Measurements from ENCODE around the gene MDM4. TPM values are rescaled to one million over a fixed set of nuclear protein-coding genes. Genes with fewer than 3 reads are reported as not detected.

MDM4 gene
- total RNA-seq, 2 donors from 2014 or later, result 65.5 to 161 TPM

GRCh38 chr1:204602111-204602579 is 85.9 kb downstream of the MDM4 start:
- Histone ChIP-seq H3K9me3 (ENCODE audit: control insufficient read depth, low read length) (no peaks in the 10 kb centered on the region), H3K27ac (ENCODE audit: low read depth, low read length) (peak overlapping the region; percentile 64), H3K36me3 (ENCODE audit: control insufficient read depth, insufficient read depth, low read length) (no peaks in the 10 kb centered on the region), H3K4me3 (ENCODE audit: low read length) (no peak overlapping the region), H3K27me3 (ENCODE audit: control insufficient read depth, insufficient read depth, low read length, poor library complexity, severe bottlenecking) (no peaks in the 10 kb centered on the region), H3K9ac (ENCODE audit: extremely low read depth, low read length, poor library complexity, severe bottlenecking) (no peak overlapping the region), H3K4me1 (ENCODE audit: control insufficient read depth, insufficient read depth, low read length) (no peaks in the 10 kb centered on the region)
- 50 to 58% methylated on average over 4 to 6 of the region's 6 CpGs for WGBS, 2 experiments (ENCODE audit: insufficient coverage in 1 of 2, insufficient read length in 1 of 2)
- Mint-ChIP-seq H3K4me3 (no peak overlapping the region), H3K27me3 (ENCODE audit: insufficient read depth) (no peaks in the 10 kb centered on the region), H3K27ac (no peak overlapping the region), H3K36me3 (ENCODE audit: low read depth) (no peaks in the 10 kb centered on the region), H3K4me1 (no peaks in the 10 kb centered on the region), H3K9me3 (no peaks in the 10 kb centered on the region)
- TF ChIP-seq CTCF (conservative IDR thresholded peaks at IDR 0.05), result no peak
- no peak for DNase-seq

GRCh38 chr1:204602871-204603542 is 86.8 kb downstream of the MDM4 start:
- H3K27me3 Mint-ChIP-seq (ENCODE audit: insufficient read depth), result no peaks in the 10 kb centered on the region
- H3K4me3 Mint-ChIP-seq, result no peak overlapping the region
- no peaks in the 10 kb centered on the region for H3K9me3 ChIP-seq (ENCODE audit: control insufficient read depth, low read length)
- no peaks in the 10 kb centered on the region for H3K36me3 Mint-ChIP-seq (ENCODE audit: low read depth)
- H3K27me3 ChIP-seq (ENCODE audit: control insufficient read depth, insufficient read depth, low read length, poor library complexity, severe bottlenecking), result no peaks in the 10 kb centered on the region
- no peaks in the 10 kb centered on the region for H3K4me1 ChIP-seq (ENCODE audit: control insufficient read depth, insufficient read depth, low read length)
- H3K27ac Mint-ChIP-seq, result no peak overlapping the region
- WGBS, 2 experiments (ENCODE audit: insufficient coverage in 1 of 2, insufficient read length in 1 of 2), result 86 to 97% methylated on average over 4 to 6 of the region's 6 CpGs
- H3K9ac ChIP-seq (ENCODE audit: extremely low read depth, low read length, poor library complexity, severe bottlenecking), result no peak overlapping the region
- no peak for DNase-seq
- H3K36me3 ChIP-seq (ENCODE audit: control insufficient read depth, insufficient read depth, low read length), result no peaks in the 10 kb centered on the region
- TF ChIP-seq CTCF (conservative IDR thresholded peaks at IDR 0.05), result no peak
- H3K9me3 Mint-ChIP-seq, result no peaks in the 10 kb centered on the region
- H3K27ac ChIP-seq (ENCODE audit: low read depth, low read length), result no peak overlapping the region
- H3K4me3 ChIP-seq (ENCODE audit: low read length), result no peak overlapping the region
- no peaks in the 10 kb centered on the region for H3K4me1 Mint-ChIP-seq

GRCh38 chr1:204605791-204606190 is 89.6 kb downstream of the MDM4 start:
- H3K9me3 Mint-ChIP-seq, result no peaks in the 10 kb centered on the region
- Histone ChIP-seq H3K27ac (ENCODE audit: low read depth, low read length) (no peak overlapping the region), H3K4me1 (ENCODE audit: control insufficient read depth, insufficient read depth, low read length) (no peaks in the 10 kb centered on the region), H3K27me3 (ENCODE audit: control insufficient read depth, insufficient read depth, low read length, poor library complexity, severe bottlenecking) (no peaks in the 10 kb centered on the region), H3K4me3 (ENCODE audit: low read length) (no peak overlapping the region), H3K9me3 (ENCODE audit: control insufficient read depth, low read length) (no peaks in the 10 kb centered on the region), H3K36me3 (ENCODE audit: control insufficient read depth, insufficient read depth, low read length) (no peaks in the 10 kb centered on the region), H3K9ac (ENCODE audit: extremely low read depth, low read length, poor library complexity, severe bottlenecking) (no peak overlapping the region)
- H3K4me1 Mint-ChIP-seq, result peaks cover 2% of the 10 kb centered on the region
- H3K36me3 Mint-ChIP-seq (ENCODE audit: low read depth), result no peaks in the 10 kb centered on the region
- H3K27ac Mint-ChIP-seq, result no peak overlapping the region
- no peak for TF ChIP-seq CTCF (conservative IDR thresholded peaks at IDR 0.05)
- DNase-seq, result no peak
- 89 to 92% methylated on average over 7 of the region's 7 CpGs for WGBS, 2 experiments (ENCODE audit: insufficient coverage in 1 of 2, insufficient read length in 1 of 2)
- no peak overlapping the region for H3K4me3 Mint-ChIP-seq
- H3K27me3 Mint-ChIP-seq (ENCODE audit: insufficient read depth), result no peaks in the 10 kb centered on the region

Other genes starting within 250 kb of the MDM4 start
- gene PLEKHA6, start 156.5 kb upstream of the MDM4 start, total RNA-seq, result 10 to 100 TPM; 37.0 to 43.3 TPM
- 10 to 100 TPM; 44.8 to 79.2 TPM for gene PPP1R15B, start 104.6 kb upstream of the MDM4 start, total RNA-seq
- gene PIK3C2B, start 21.6 kb upstream of the MDM4 start, total RNA-seq, result 10 to 100 TPM; 21.3 to 23.9 TPM
- 10 to 100 TPM; 11.4 to 16.2 TPM for gene LRRN2, start 169.3 kb downstream of the MDM4 start, total RNA-seq